ENCODE measurements around the gene BAAT. TPM values are rescaled to one million over a fixed set of nuclear protein-coding genes. Genes with fewer than 3 reads are reported as not detected.

Gene BAAT
- total RNA-seq, 1 donor from 2014 or later = 1.0 TPM

- intact Hi-C loops (cut with DNase I) = no loop called here
Measured at GRCh38 chr9:101366038-101366756, 18.6 kb downstream of the BAAT start.

GRCh38 chr9:101365181-101365580, 19.6 kb downstream of the BAAT start:
- H3K4me3 ChIP-seq = no peak overlapping the region
- intact Hi-C loops (cut with DNase I) = no loop called here
- no peaks in the 10 kb centered on the region for H3K36me3 ChIP-seq
- H3K9me3 ChIP-seq = no peaks in the 10 kb centered on the region
- TF ChIP-seq CTCF (IDR thresholded peaks at IDR 0.05) = no peak
- no peaks in the 10 kb centered on the region for H3K4me1 ChIP-seq
- no peaks in the 10 kb centered on the region for H3K27me3 ChIP-seq
- no peak for ATAC-seq
- H3K27ac ChIP-seq = no peak overlapping the region
- no peak for DNase-seq

More at GRCh38 chr9:101366038-101366756, 18.6 kb downstream of the BAAT start:
- H3K27me3 ChIP-seq = no peaks in the 10 kb centered on the region
- TF ChIP-seq CTCF (IDR thresholded peaks at IDR 0.05) = no peak
- no peaks in the 10 kb centered on the region for H3K4me1 ChIP-seq
- ATAC-seq (no peak), DNase-seq (no peak)
- H3K27ac ChIP-seq = no peak overlapping the region
- no peaks in the 10 kb centered on the region for H3K9me3 ChIP-seq
- H3K36me3 ChIP-seq = no peaks in the 10 kb centered on the region
- H3K4me3 ChIP-seq = no peak overlapping the region

GRCh38 chr9:101362450-101362849, 22.4 kb downstream of the BAAT start:
- ATAC-seq (no peak), DNase-seq (no peak)
- no peak overlapping the region for H3K27ac ChIP-seq
- H3K4me1 ChIP-seq = no peaks in the 10 kb centered on the region
- H3K4me3 ChIP-seq = no peak overlapping the region
- no peaks in the 10 kb centered on the region for H3K36me3 ChIP-seq
- no peaks in the 10 kb centered on the region for H3K9me3 ChIP-seq
- intact Hi-C loops (cut with DNase I) = no loop called here
- TF ChIP-seq CTCF (IDR thresholded peaks at IDR 0.05) = no peak
- H3K27me3 ChIP-seq = no peaks in the 10 kb centered on the region

GRCh38 chr9:101360647-101361046, 24.2 kb downstream of the BAAT start:
- intact Hi-C loops (cut with DNase I) = no loop called here
- ATAC-seq (no peak), DNase-seq (no peak)
- H3K4me1 ChIP-seq = no peaks in the 10 kb centered on the region
- no peak overlapping the region for H3K4me3 ChIP-seq
- H3K36me3 ChIP-seq = no peaks in the 10 kb centered on the region
- no peak for TF ChIP-seq CTCF (IDR thresholded peaks at IDR 0.05)
- no peak overlapping the region for H3K27ac ChIP-seq
- H3K27me3 ChIP-seq = no peaks in the 10 kb centered on the region
- no peaks in the 10 kb centered on the region for H3K9me3 ChIP-seq

- no peak overlapping the region for H3K4me3 ChIP-seq
- H3K27ac ChIP-seq = no peak overlapping the region
- intact Hi-C loops (cut with DNase I) = no loop called here
- no peaks in the 10 kb centered on the region for H3K9me3 ChIP-seq
- H3K36me3 ChIP-seq = no peaks in the 10 kb centered on the region
- H3K4me1 ChIP-seq = no peaks in the 10 kb centered on the region
- no peak for ATAC-seq
- no peaks in the 10 kb centered on the region for H3K27me3 ChIP-seq
- no peak for TF ChIP-seq CTCF (IDR thresholded peaks at IDR 0.05)
- DNase-seq = no peak
Measured at GRCh38 chr9:101359679-101360078, 25.1 kb downstream of the BAAT start.

- no peaks in the 10 kb centered on the region for H3K9me3 ChIP-seq
- no peak overlapping the region for H3K27ac ChIP-seq
- ATAC-seq (no peak), DNase-seq (no peak)
- no peaks in the 10 kb centered on the region for H3K36me3 ChIP-seq
- no peak for TF ChIP-seq CTCF (IDR thresholded peaks at IDR 0.05)
- intact Hi-C loops (cut with DNase I) = no loop called here
- H3K4me3 ChIP-seq = no peak overlapping the region
- H3K27me3 ChIP-seq = no peaks in the 10 kb centered on the region
- H3K4me1 ChIP-seq = no peaks in the 10 kb centered on the region
Measured at GRCh38 chr9:101356619-101357018, 28.2 kb downstream of the BAAT start.

All from upper lobe of right lung (tissue), 1 donor.